SK-N-SH (cell line): ENCODE data around the gene DLEC1. TPM values are rescaled to one million over a fixed set of nuclear protein-coding genes. Genes with fewer than 3 reads are reported as not detected.
"Not testable (repeated sequence)": the region's sequence is repeated elsewhere in the genome, so short reads cannot be mapped to it uniquely, and the experiment has no call there.

ENCODE experiments used
- CTCF ChIA-PET: fragments of 300-600, 350-600 bp; formaldehyde crosslinking; extraction: SDS; loops from one replicate; lab custom pipeline; 2021; lab: Yijun Ruan, JAX
- POLR2A ChIA-PET: fragments of 350-600 bp; sonication (Branson Sonifier 250); formaldehyde crosslinking; extraction: SDS; loops from one replicate; lab custom pipeline; 2020; ENCODE audit warnings: antibody characterized with exemption, inconsistent platforms; lab: Yijun Ruan, JAX
- DNase-seq: peaks from one replicate; pipeline ENCODE4 v3.0.0; 2012
- H2AFZ ChIP-seq: fragments of 200-600 bp; sonication (generic); 2 replicates; pipeline ENCODE4 v1.8.1; 2016; ENCODE audit warnings: antibody characterized with exemption, mild to moderate bottlenecking, low read depth
- H3F3A ChIP-seq: fragments of 200-600 bp; sonication (generic); replicated peaks from 2 replicates; pipeline ENCODE3; 2016; ENCODE audit warnings: antibody characterized with exemption, mild to moderate bottlenecking; ENCODE audit not compliant: insufficient read depth
- H3K27ac ChIP-seq, 2 experiments: fragments of 200-500 bp in 1 of 2; fragments of 200-600 bp in 1 of 2; sonication (Bioruptor generic) in 1 of 2; sonication (generic), shearing (Covaris generic) in 1 of 2; 2 replicates each; pipeline versions ENCODE4 v1.5.1 to v1.6.1; 2014 to 2016; ENCODE audit warnings: low read depth in 2 of 2, inconsistent platforms in 1 of 2, low read length in 1 of 2, mild to moderate bottlenecking in 1 of 2, mixed read lengths in 1 of 2
- H3K27me3 ChIP-seq: fragments of 200-600 bp; sonication (generic), shearing (Covaris generic); 2 replicates; pipeline ENCODE4 v1.6.1; 2016; ENCODE audit warnings: mixed run types; ENCODE audit not compliant: insufficient read depth
- H3K36me3 ChIP-seq, 2 experiments: fragments of 200-500 bp in 1 of 2; fragments of 200-600 bp in 1 of 2; sonication (Bioruptor generic) in 1 of 2; sonication (generic) in 1 of 2; replicated peaks in 1 of 2; 2 replicates each; pipeline versions ENCODE3 to v1.5.1; 2014 to 2016; ENCODE audit warnings: low read length in 1 of 2, mild to moderate bottlenecking in 1 of 2; ENCODE audit not compliant: insufficient read depth in 2 of 2, control insufficient read depth in 1 of 2
- H3K4me1 ChIP-seq, 2 experiments: fragments of 200-500 bp in 1 of 2; fragments of 200-600 bp in 1 of 2; sonication (Bioruptor generic) in 1 of 2; sonication (generic), shearing (Covaris generic) in 1 of 2; 2 replicates each; pipeline versions ENCODE4 v1.5.1 to v1.6.1; 2014 to 2016; ENCODE audit warnings: low read depth in 1 of 2, low read length in 1 of 2, mixed run types in 1 of 2; ENCODE audit not compliant: insufficient read depth in 2 of 2, control insufficient read depth in 1 of 2
- H3K4me2 ChIP-seq: fragments of 200-600 bp; sonication (generic), shearing (Covaris generic); 2 replicates; pipeline ENCODE4 v1.6.1; 2017; ENCODE audit warnings: mixed run types
- H3K4me3 ChIP-seq, 2 experiments: fragments of 200-500 bp in 1 of 2; fragments of 200-600 bp in 1 of 2; sonication (Bioruptor generic) in 1 of 2; sonication (generic), shearing (Covaris generic) in 1 of 2; 2 replicates each; pipeline versions ENCODE4 v1.5.1 to v1.8.1; 2014 to 2016; ENCODE audit warnings: low read depth in 2 of 2, inconsistent platforms in 1 of 2, low read length in 1 of 2, mild to moderate bottlenecking in 1 of 2, mixed read lengths in 1 of 2, moderate library complexity in 1 of 2
- H3K79me2 ChIP-seq: fragments of 200-600 bp; sonication (generic); 2 replicates; pipeline ENCODE4 v1.8.1; 2017; ENCODE audit warnings: mild to moderate bottlenecking; ENCODE audit not compliant: insufficient read depth
- H3K9ac ChIP-seq: fragments of 200-600 bp; sonication (generic); 2 replicates; pipeline ENCODE4 v1.6.1; 2017; ENCODE audit warnings: mixed run types
- H3K9me2 ChIP-seq: fragments of 200-600 bp; sonication (generic); 2 replicates; pipeline ENCODE4 v1.6.1; 2017; ENCODE audit warnings: mixed run types
- H3K9me3 ChIP-seq: fragments of 200-600 bp; sonication (generic); 2 replicates; pipeline ENCODE4 v1.6.1; 2017; ENCODE audit warnings: mixed run types, mild to moderate bottlenecking, moderate library complexity
- H4K20me1 ChIP-seq: fragments of 200-600 bp; sonication (generic); 2 replicates; pipeline ENCODE4 v1.6.1; 2017; ENCODE audit warnings: mild to moderate bottlenecking, mixed run types; ENCODE audit not compliant: insufficient read depth
- ELF1 ChIP-seq: IDR thresholded peaks from 2 replicates; pipeline ENCODE4 v1.4.0; 2012
- EZH2phosphoT487 ChIP-seq: fragments of 200-600 bp; sonication (generic); IDR thresholded peaks from 2 replicates; pipeline ENCODE4 v1.6.1; 2017; ENCODE audit warnings: low read depth, mixed run types, mild to moderate bottlenecking, antibody characterized with exemption, moderate library complexity, borderline replicate concordance
- GABPA ChIP-seq: IDR thresholded peaks from 2 replicates; pipeline ENCODE4 v1.4.0; 2012; ENCODE audit warnings: low read depth, mild to moderate bottlenecking
- JUND ChIP-seq: IDR thresholded peaks from 2 replicates; pipeline ENCODE4 v1.4.0; 2012
- NFIC ChIP-seq: IDR thresholded peaks from 2 replicates; pipeline ENCODE4 v1.4.0; 2012; ENCODE audit warnings: borderline replicate concordance
- NRF1 ChIP-seq: IDR thresholded peaks from 2 replicates; pipeline ENCODE4 v1.6.1; 2012; ENCODE audit warnings: low read depth, mild to moderate bottlenecking, low read length
- RXRA ChIP-seq: IDR thresholded peaks from 2 replicates; pipeline ENCODE4 v1.4.0; 2012; ENCODE audit warnings: low read depth, mild to moderate bottlenecking, borderline replicate concordance
- TAF1 ChIP-seq: IDR thresholded peaks from 2 replicates; pipeline ENCODE4 v1.6.1; 2012; ENCODE audit warnings: low read depth, mild to moderate bottlenecking, low read length, moderate library complexity, borderline replicate concordance
- USF1 ChIP-seq: IDR thresholded peaks from 2 replicates; pipeline ENCODE4 v1.4.0; 2012; ENCODE audit warnings: low read depth, borderline replicate concordance
- WGBS: methylation state at CpG from one replicate; pipeline ENCODE4 v1.1.6; 2017; ENCODE audit warnings: low lambda C conversion rate; 5-methylcytosine and 5-hydroxymethylcytosine counted together
- polyA plus RNA-seq, 3 experiments: library from polyadenylated mRNA; depleted of rRNA; stranded (reverse); fragments of >200 nt; gene quantifications; 2 replicates each; pipeline ENCODE4 v1.2.3, GENCODE V29; 2012

DLEC1 gene
- polyA plus RNA-seq, 1 of the 3 experiments (the other 2 are of a cell fraction), result 0.02 TPM

- 19% methylated on average over 2 of the region's 2 CpGs for WGBS
- Histone ChIP-seq H3K4me2 (no peak overlapping the region), H3K36me3 (no peaks in the 10 kb centered on the region), H3K9me2 (no peaks in the 10 kb centered on the region), H3K27me3 (peaks cover 8% of the 10 kb centered on the region; the same call in 1 of the 2 replicates), H4K20me1 (no peaks in the 10 kb centered on the region), H3K27ac (no peak overlapping the region), H2AFZ (no peak overlapping the region), H3K9ac (no peak overlapping the region), H3F3A (no peaks in the 10 kb centered on the region), H3K4me3 (no peak overlapping the region), H3K9me3 (no peaks in the 10 kb centered on the region), H3K4me1 (no peaks in the 10 kb centered on the region), H3K79me2 (no peaks in the 10 kb centered on the region)
- CTCF ChIA-PET, result interaction anchor here (0.5 kb wide), 1 partner anchor 753 kb away, joined by 3 read pairs; no protein-coding TSS in a partner anchor
- TF ChIP-seq ELF1, result no peak
- TF ChIP-seq RXRA, result no peak
- no peak for TF ChIP-seq GABPA
- TF ChIP-seq USF1, result peak; percentile 40; the same call in 1 of the 2 replicates
- POLR2A ChIA-PET, result no interaction called here
- no peak for DNase-seq
Observed at GRCh38 chr3:38059148-38059547, 20.1 kb downstream of the DLEC1 start.

DNA sequence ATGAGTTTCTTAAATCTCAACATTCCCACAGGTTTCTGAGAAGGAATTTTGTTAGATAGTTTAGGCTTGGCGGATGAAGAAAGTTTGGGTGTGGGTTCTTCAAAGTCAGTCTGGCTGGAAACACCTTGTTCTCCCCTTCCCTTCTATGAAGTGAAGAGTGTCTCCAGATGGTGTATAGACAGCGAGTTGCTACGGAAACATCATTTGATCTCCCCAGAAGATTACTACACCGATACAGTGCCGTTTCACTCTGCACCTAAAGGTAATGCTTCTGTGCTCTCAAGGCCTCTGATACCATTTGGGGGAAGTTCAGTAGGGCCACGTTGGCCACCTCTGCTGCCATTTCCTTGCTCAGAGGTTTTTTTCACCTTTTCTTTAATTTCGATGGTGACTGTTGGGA, 20.6 kb downstream of the DLEC1 start:
- Histone ChIP-seq H3K27ac (no peak overlapping the region), H2AFZ (no peak overlapping the region), H3K9ac (no peak overlapping the region), H3K4me2 (no peak overlapping the region), H3K4me3 (no peak overlapping the region), H3K27me3 (peaks cover 8% of the 10 kb centered on the region; the same call in 1 of the 2 replicates), H3K4me1 (no peaks in the 10 kb centered on the region), H4K20me1 (no peaks in the 10 kb centered on the region), H3F3A (no peaks in the 10 kb centered on the region), H3K9me3 (no peaks in the 10 kb centered on the region), H3K9me2 (no peaks in the 10 kb centered on the region), H3K79me2 (no peaks in the 10 kb centered on the region), H3K36me3 (no peaks in the 10 kb centered on the region)
- CTCF ChIA-PET, result interaction anchor here (0.5 kb wide), 1 partner anchor 753 kb away, joined by 3 read pairs; no protein-coding TSS in a partner anchor
- no peak for DNase-seq
- POLR2A ChIA-PET, result no interaction called here
- WGBS, result 39% methylated on average over 7 of the region's 7 CpGs
- TF ChIP-seq NRF1, result no peak
- no peak for TF ChIP-seq NFIC
- TF ChIP-seq TAF1, result no peak
- no peak for TF ChIP-seq RXRA
- TF ChIP-seq EZH2phosphoT487, result no peak

- H3K79me2 ChIP-seq, result no peaks in the 10 kb centered on the region
- no peak overlapping the region for H3K9ac ChIP-seq
- no peaks in the 10 kb centered on the region for H3F3A ChIP-seq
- DNase-seq, result no peak
- CTCF ChIA-PET, result no interaction called here
- H3K9me3 ChIP-seq, result no peaks in the 10 kb centered on the region
- no peak overlapping the region for H3K27ac ChIP-seq
- POLR2A ChIA-PET, result no interaction called here
- H2AFZ ChIP-seq, result no peak overlapping the region
- no peak overlapping the region for H3K4me2 ChIP-seq
- no peak for TF ChIP-seq JUND
- TF ChIP-seq, all 33 proteins: peak for 0
- H3K27me3 ChIP-seq, result peaks cover 15% of the 10 kb centered on the region; the same call in 1 of the 2 replicates
- no peaks in the 10 kb centered on the region for H3K4me1 ChIP-seq
- H3K4me3 ChIP-seq, result no peak overlapping the region
- no peaks in the 10 kb centered on the region for H3K36me3 ChIP-seq
- WGBS, result 9% methylated on average over 2 of the region's 2 CpGs
- no peaks in the 10 kb centered on the region for H4K20me1 ChIP-seq
- H3K9me2 ChIP-seq, result no peaks in the 10 kb centered on the region
Observed at GRCh38 chr3:38062809-38063208, 23.8 kb downstream of the DLEC1 start.

DNA sequence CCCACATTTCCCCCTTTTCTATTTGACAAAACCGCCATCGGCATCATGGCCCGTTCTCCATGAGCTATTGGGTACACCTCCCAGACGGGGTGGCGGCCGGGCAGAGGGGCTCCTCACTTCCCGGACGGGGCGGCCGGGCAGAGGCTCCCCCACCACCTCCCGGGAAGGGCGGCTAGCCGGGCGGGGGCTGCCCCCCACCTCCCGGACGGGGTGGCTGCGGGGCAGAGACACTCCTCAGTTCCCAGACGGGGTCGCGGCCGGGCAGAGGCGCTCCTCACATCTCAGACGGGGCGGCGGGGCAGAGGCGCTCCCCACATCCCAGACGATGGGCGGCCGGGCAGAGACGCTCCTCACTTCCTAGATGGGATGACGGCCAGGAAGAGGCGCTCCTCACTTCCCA, 25.4 kb downstream of the DLEC1 start:
- CTCF ChIA-PET, DNase-seq, H3K9me2 ChIP-seq, H3K36me3 ChIP-seq, H3K4me3 ChIP-seq, H3K27ac ChIP-seq, H3K79me2 ChIP-seq, H3K9ac ChIP-seq, H4K20me1 ChIP-seq, H3K9me3 ChIP-seq, POLR2A ChIA-PET, H3K4me1 ChIP-seq, H3F3A ChIP-seq, H2AFZ ChIP-seq, H3K4me2 ChIP-seq: not testable (repeated sequence)
- H3K27me3 ChIP-seq, result peaks cover 15% of the 10 kb centered on the region; the same call in 1 of the 2 replicates
- WGBS, result 67% methylated on average over 10 of the region's 32 CpGs
